ENCODE measurements around the gene DDX6. TPM values are rescaled to one million over a fixed set of nuclear protein-coding genes. Genes with fewer than 3 reads are reported as not detected.

Gene DDX6
- total and polyA plus RNA-seq, 4 donors: 11.3 to 98.4 (median 43.8) TPM

DNA sequence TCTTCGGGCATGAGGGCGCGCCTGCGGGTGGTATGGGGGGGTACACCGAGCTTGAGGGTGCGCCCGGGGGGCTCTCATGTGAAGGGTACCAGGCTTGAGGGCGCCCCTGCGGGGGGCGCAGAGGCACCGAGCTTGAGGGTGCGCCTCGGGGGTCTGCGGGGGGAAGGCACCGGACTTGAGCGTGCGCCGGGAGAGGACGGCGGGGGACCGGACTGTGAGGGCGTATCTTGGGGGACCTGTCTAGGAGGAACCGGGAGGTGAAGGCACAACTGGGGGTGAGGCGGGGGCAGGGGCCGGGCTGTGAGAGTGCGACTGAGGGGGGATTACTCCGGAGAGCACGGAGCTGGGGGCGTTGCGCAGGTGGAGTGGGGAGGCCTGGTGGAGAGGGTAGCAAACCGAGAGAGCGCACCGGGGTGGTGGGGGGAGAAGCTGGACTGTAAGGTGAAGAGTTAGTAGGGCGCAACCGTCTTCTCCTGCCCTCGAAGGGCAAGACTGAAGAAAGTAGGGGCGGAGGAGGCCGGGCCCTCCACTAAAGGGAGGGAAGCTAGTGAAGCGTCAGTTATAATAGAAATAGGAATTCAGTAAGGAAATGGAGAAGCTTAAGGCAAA lies 1.1 kb upstream of the DDX6 start:
- Histone ChIP-seq H3K36me3 (ENCODE audit: control insufficient read depth in 4 of 4, insufficient read depth in 3 of 4, low read depth in 1 of 4, low read length in 3 of 4) (no peaks in the 10 kb centered on the region), H3K4me1 (ENCODE audit: control insufficient read depth in 4 of 4, insufficient read depth in 4 of 4, low read length in 3 of 4) (peaks cover 9 to 25% (median 20%) of the 10 kb centered on the region in 4 donors)
- no peak for TF ChIP-seq HNF4G (IDR thresholded peaks at IDR 0.05)
- TF ChIP-seq, protein P1, sequence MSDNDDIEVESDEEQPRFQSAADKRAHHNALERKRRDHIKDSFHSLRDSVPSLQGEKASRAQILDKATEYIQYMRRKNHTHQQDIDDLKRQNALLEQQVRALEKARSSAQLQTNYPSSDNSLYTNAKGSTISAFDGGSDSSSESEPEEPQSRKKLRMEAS (IDR thresholded peaks at IDR 0.05): no peak
- no peak for TF ChIP-seq TAF1 (conservative IDR thresholded peaks at IDR 0.05)

DNA sequence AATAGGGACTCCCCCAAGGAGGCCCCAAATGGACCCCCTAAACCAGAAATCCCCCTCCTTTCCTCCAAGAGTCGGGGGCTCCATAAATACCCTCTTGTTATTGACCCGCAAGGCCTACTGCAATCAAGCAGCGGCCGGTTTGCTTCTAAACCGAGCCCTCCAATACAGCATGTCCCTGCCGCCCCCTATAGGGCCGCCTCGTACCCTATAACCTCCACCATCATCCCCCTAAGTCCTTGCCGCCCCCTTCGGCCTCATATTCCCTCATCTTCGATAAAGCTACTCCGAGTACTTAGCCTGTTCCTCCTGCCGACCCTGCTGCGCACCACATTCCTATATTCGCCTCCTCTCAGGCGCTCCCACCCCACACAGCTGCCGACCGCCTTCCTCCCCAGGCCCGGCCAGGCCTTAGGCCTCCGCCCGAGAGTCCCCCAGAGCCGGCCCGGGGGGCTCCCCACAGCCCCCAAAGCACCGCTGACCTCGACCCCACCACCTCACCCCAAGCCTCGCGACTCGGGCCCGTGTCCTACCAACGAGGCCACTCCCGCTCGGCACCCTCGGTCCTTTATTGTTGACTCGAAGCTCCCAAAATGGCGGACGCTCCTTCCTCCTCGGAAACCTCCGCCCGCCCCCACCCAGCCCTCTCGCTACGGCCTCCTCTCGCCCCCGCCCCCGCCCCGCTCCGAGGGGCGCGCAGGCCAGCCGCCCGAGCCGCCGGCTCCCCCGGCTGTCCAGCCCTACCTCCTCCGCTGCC lies 430 bp downstream of the DDX6 start:
- DNase-seq (ENCODE audit: low spot score): peak; percentile 82
- Histone ChIP-seq H3K9ac (ENCODE audit: low read depth in 1 of 2, low read length in 2 of 2) (peak overlapping the region; percentile 99), H3K27ac (ENCODE audit: low read depth in 1 of 2, low read length in 2 of 2) (peak overlapping the region; percentile 100), H3K27me3 (ENCODE audit: control insufficient read depth in 4 of 4, insufficient read depth in 4 of 4, low read length in 3 of 4) (no peaks in the 10 kb centered on the region), H3K4me3 (ENCODE audit: low read depth in 1 of 3, low read length in 3 of 3) (peak overlapping the region; percentile 73 to 99 (median 97)), H3K9me3 (ENCODE audit: control insufficient read depth in 4 of 4, low read length in 3 of 4) (no peaks in the 10 kb centered on the region), H3K4me1 (ENCODE audit: control insufficient read depth in 4 of 4, insufficient read depth in 4 of 4, low read length in 3 of 4) (peaks cover 8 to 34% (median 30%) of the 10 kb centered on the region in 4 donors), H3K36me3 (ENCODE audit: control insufficient read depth in 4 of 4, insufficient read depth in 3 of 4, low read depth in 1 of 4, low read length in 3 of 4) (peaks cover 0 to 4% (median 1%) of the 10 kb centered on the region in 4 donors)
- WGBS: under 1% methylated on average over 54 of the region's 54 CpGs
- TF ChIP-seq SP1 (IDR thresholded peaks at IDR 0.05): no peak
- TF ChIP-seq RAD21 (IDR thresholded peaks at IDR 0.05): peak; percentile 30 to 48
- TF ChIP-seq, protein P2, sequence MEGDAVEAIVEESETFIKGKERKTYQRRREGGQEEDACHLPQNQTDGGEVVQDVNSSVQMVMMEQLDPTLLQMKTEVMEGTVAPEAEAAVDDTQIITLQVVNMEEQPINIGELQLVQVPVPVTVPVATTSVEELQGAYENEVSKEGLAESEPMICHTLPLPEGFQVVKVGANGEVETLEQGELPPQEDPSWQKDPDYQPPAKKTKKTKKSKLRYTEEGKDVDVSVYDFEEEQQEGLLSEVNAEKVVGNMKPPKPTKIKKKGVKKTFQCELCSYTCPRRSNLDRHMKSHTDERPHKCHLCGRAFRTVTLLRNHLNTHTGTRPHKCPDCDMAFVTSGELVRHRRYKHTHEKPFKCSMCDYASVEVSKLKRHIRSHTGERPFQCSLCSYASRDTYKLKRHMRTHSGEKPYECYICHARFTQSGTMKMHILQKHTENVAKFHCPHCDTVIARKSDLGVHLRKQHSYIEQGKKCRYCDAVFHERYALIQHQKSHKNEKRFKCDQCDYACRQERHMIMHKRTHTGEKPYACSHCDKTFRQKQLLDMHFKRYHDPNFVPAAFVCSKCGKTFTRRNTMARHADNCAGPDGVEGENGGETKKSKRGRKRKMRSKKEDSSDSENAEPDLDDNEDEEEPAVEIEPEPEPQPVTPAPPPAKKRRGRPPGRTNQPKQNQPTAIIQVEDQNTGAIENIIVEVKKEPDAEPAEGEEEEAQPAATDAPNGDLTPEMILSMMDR (IDR thresholded peaks at IDR 0.05; ENCODE audit: low read depth, low read length, missing input control): peak; percentile 19
- TF ChIP-seq TAF1 (conservative IDR thresholded peaks at IDR 0.05): peak; percentile 5
- TF ChIP-seq, protein P3, sequence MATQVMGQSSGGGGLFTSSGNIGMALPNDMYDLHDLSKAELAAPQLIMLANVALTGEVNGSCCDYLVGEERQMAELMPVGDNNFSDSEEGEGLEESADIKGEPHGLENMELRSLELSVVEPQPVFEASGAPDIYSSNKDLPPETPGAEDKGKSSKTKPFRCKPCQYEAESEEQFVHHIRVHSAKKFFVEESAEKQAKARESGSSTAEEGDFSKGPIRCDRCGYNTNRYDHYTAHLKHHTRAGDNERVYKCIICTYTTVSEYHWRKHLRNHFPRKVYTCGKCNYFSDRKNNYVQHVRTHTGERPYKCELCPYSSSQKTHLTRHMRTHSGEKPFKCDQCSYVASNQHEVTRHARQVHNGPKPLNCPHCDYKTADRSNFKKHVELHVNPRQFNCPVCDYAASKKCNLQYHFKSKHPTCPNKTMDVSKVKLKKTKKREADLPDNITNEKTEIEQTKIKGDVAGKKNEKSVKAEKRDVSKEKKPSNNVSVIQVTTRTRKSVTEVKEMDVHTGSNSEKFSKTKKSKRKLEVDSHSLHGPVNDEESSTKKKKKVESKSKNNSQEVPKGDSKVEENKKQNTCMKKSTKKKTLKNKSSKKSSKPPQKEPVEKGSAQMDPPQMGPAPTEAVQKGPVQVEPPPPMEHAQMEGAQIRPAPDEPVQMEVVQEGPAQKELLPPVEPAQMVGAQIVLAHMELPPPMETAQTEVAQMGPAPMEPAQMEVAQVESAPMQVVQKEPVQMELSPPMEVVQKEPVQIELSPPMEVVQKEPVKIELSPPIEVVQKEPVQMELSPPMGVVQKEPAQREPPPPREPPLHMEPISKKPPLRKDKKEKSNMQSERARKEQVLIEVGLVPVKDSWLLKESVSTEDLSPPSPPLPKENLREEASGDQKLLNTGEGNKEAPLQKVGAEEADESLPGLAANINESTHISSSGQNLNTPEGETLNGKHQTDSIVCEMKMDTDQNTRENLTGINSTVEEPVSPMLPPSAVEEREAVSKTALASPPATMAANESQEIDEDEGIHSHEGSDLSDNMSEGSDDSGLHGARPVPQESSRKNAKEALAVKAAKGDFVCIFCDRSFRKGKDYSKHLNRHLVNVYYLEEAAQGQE (IDR thresholded peaks at IDR 0.05): no peak
- TF ChIP-seq EGR1 (IDR thresholded peaks at IDR 0.05; ENCODE audit: low read depth in 2 of 2): peak in 1 of 2 donors; percentile 32
- no peak for TF ChIP-seq FOXA2 (IDR thresholded peaks at IDR 0.05)
- TF ChIP-seq YY1 (IDR thresholded peaks at IDR 0.05): peak; percentile 85
- TF ChIP-seq, protein P1 (IDR thresholded peaks at IDR 0.05): no peak

More for the DNA sequence above, 1.1 kb upstream of the DDX6 start:
- H3K27me3 ChIP-seq (ENCODE audit: control insufficient read depth in 4 of 4, insufficient read depth in 4 of 4, low read length in 3 of 4): no peaks in the 10 kb centered on the region
- peak; percentile 60 for DNase-seq (ENCODE audit: low spot score)
- peak overlapping the region; percentile 73 to 99 (median 93) for H3K4me3 ChIP-seq (ENCODE audit: low read depth in 1 of 3, low read length in 3 of 3)
- peak overlapping the region; percentile 98 to 100 for H3K9ac ChIP-seq (ENCODE audit: low read depth in 1 of 2, low read length in 2 of 2)
- no peaks in the 10 kb centered on the region for H3K9me3 ChIP-seq (ENCODE audit: control insufficient read depth in 4 of 4, low read length in 3 of 4)
- peak overlapping the region; percentile 100 for H3K27ac ChIP-seq (ENCODE audit: low read depth in 1 of 2, low read length in 2 of 2)
- 1% methylated on average over 39 of the region's 39 CpGs for WGBS

All from liver (tissue), 9 donors.